Measurements from ENCODE around the gene SLC16A10.

DNA sequence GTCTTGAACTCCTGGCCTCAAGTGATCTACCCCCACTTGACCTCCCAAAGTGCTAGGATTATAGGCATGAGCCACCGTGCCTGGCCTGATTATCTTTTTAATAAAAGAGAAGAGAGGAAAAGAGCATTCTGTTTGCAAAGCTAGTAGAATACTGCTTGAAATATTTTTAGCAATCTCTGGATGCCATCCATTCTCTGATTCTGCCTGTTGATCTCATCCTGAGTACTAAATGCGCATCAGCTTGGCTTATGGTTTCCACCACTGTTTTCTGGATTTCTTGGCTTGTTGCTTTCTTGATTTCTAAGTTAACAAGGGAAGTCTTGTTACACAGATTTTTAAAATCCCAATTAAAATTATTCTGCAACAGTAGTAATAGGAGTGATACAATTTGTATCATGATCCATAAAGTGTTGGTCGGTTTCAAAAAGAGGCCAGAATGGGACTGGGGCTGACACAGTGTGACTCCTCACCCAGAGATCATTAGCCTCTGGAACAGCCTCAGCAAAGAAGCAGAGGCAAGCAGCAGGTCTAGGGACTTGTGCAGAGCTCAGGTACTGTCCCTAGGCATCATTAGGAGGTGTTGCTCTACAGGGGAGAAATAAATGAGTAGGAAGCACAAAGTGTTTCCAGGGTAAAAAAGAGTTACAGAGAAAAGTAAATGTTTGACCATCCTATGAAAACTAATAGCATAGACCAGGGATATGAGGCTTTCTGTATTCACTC is 17.8 kb upstream of the SLC16A10 start:
- no peak for TF ChIP-seq CTCF (conservative IDR thresholded peaks at IDR 0.05; ENCODE audit: low read depth, low read length)
- no peak for TF ChIP-seq EZH2 (IDR thresholded peaks at IDR 0.05; ENCODE audit: low read length, unreplicated experiment)
- TF ChIP-seq EZH2phosphoT487 (IDR thresholded peaks at IDR 0.05; ENCODE audit: borderline replicate concordance, low read length) = no peak

All from PC-3 (cell line).